Tibial nerve (tissue), 4 donors: ENCODE measurements around the gene CCDC88B.

ENCODE experiments used
- CTCF ChIP-seq, 5 experiments: fragments of 200-600 bp in 3 of 5; fragments of 450-650 bp in 2 of 5; sonication (generic) in 3 of 5; IDR thresholded peaks; one replicate each; pipeline ENCODE4 v1.5.1; 2016 to 2019; ENCODE audit warnings: antibody characterized with exemption in 5 of 5, mild to moderate bottlenecking in 3 of 5, moderate library complexity in 2 of 5
- EP300 ChIP-seq, 2 donors: sonication (generic); formaldehyde crosslinking; IDR thresholded peaks; one replicate each; pipeline ENCODE4 v1.6.1; 2017; ENCODE audit warnings: antibody characterized with exemption in 2 of 2, mild to moderate bottlenecking in 1 of 2
- POLR2A ChIP-seq, 2 donors: fragments of 450-650 bp; IDR thresholded peaks; one replicate each; pipeline ENCODE4 v1.6.1; 2017; ENCODE audit warnings: antibody characterized with exemption in 2 of 2, mild to moderate bottlenecking in 2 of 2, moderate library complexity in 2 of 2

GRCh38 chr11:64353715-64354506 lies 13.9 kb downstream of the CCDC88B start:
- TF ChIP-seq CTCF (IDR thresholded peaks at IDR 0.05) (no peak), POLR2A (IDR thresholded peaks at IDR 0.05) (no peak), EP300 (IDR thresholded peaks at IDR 0.05) (no peak)
